Activated B cell treated with CpG ODN at 0.5 μM for 24 hours (primary cell): ENCODE measurements around the gene B3GNT8. TPM values are rescaled to one million over a fixed set of nuclear protein-coding genes. Genes with fewer than 3 reads are reported as not detected.
"Not testable (repeated sequence)": the region's sequence is repeated elsewhere in the genome, so short reads cannot be mapped to it uniquely, and the experiment has no call there.

Experiments used
- ATAC-seq: fragments of 200-7000 bp; cut with Tn5 transposase; one replicate; pipeline ENCODE4 v1.10.0; 2021; ENCODE audit warnings: low read depth, mild to moderate bottlenecking, moderate library complexity
- CTCF ChIA-PET: fragments of 350-600 bp; sonication (Branson Sonifier 250); formaldehyde crosslinking; loops from one replicate; lab custom pipeline; 2021; ENCODE audit warnings: antibody characterized with exemption; lab: Charles Lee
- POLR2A ChIA-PET: fragments of 350-600 bp; sonication (Branson Sonifier 250); formaldehyde crosslinking; loops from one replicate; lab custom pipeline; 2021; ENCODE audit warnings: antibody characterized with exemption; lab: Charles Lee
- DNase-seq: peaks from one replicate; pipeline ENCODE4 v3.0.0; 2022
- H3K27ac Mint-ChIP-seq: one replicate; pipeline ENCODE4 v1.8.0; 2020; ENCODE audit warnings: mixed read lengths
- H3K27me3 Mint-ChIP-seq: one replicate; pipeline ENCODE4 v1.8.0; 2021; ENCODE audit warnings: mixed read lengths
- H3K36me3 Mint-ChIP-seq: one replicate; pipeline ENCODE4 v1.8.0; 2021; ENCODE audit warnings: low read depth, mixed read lengths
- H3K4me1 Mint-ChIP-seq: one replicate; pipeline ENCODE4 v1.8.0; 2021; ENCODE audit warnings: mixed read lengths
- H3K4me3 Mint-ChIP-seq: one replicate; pipeline ENCODE4 v1.8.0; 2020; ENCODE audit warnings: mild to moderate bottlenecking, mixed read lengths
- H3K9me3 Mint-ChIP-seq: one replicate; pipeline ENCODE4 v1.8.0; 2020; ENCODE audit warnings: mixed read lengths
- CTCF ChIP-seq: fragments of 200-600 bp; IDR thresholded peaks from one replicate; pipeline ENCODE4 v1.8.0; 2022; ENCODE audit warnings: antibody characterized with exemption, mild to moderate bottlenecking
- intact Hi-C: fragments of 100-400 bp; cut with micrococcal nuclease; formaldehyde crosslinking; loops from one replicate; pipeline ENCODE4 v1.15.1; 2024
- total RNA-seq: library from RNA; stranded (reverse); gene quantifications from 2 replicates; pipeline ENCODE4 v1.2.3, GENCODE V29; 2022

Gene B3GNT8
- 0.10 and 0.24 TPM in 2 replicates for total RNA-seq

- intact Hi-C loops, result no loop called here
- POLR2A ChIA-PET, result interaction anchor here (0.6 to 1.3 kb wide), 2 partner anchors 9 to 13 kb away, joined by 3 read pairs; partner anchors contain the start of gene DMAC2
- CTCF ChIA-PET, result interaction anchor here (0.7 to 1.2 kb wide), 2 partner anchors 136 to 143 kb away, joined by 3 read pairs; no protein-coding TSS in a partner anchor
- Mint-ChIP-seq H3K9me3 (no peaks in the 10 kb centered on the region), H3K4me3 (peak within 1 kb of the TSS; percentile 50), H3K4me1 (peaks cover 16% of the 10 kb centered on the region), H3K27me3 (no peaks in the 10 kb centered on the region), H3K27ac (no peak within 1 kb of the TSS), H3K36me3 (peaks cover 44% of the 10 kb centered on the region)
- no peak for DNase-seq
- peak; percentile 49 for ATAC-seq
- TF ChIP-seq CTCF, result no peak
These were observed at the start of gene B3GNT8 for GRCh38 chr19:41426952-41427646. Gene B3GNT8, minus strand, starts transcription at chr19:41427374. Its CDS starts 596 bp downstream, at chr19:41426778.

DNA sequence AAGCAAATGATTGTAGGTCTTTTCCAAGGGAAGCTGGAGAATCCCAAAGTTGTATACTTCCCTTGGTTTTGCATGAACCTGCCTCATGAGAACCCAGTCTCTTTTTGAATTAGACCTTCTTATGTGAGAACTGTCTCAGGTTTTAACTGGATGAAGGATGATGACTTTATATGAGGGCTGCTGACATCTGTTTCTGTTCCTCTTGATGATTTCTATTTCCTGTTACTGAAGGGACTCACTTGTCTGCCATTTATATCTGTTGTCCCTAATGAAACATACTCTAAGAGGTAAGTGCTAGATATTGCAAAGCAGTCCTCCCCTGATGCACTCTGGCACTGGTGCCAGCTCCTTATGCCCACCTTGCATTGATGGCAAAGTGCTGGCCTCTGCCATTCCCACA, 49.4 kb upstream of the B3GNT8 start:
- intact Hi-C loops, result loop anchor here (5.0 kb wide), 1 partner anchor 41 kb away; no protein-coding TSS in a partner anchor
- Mint-ChIP-seq H3K4me1 (peaks cover 17% of the 10 kb centered on the region), H3K36me3 (no peaks in the 10 kb centered on the region), H3K27me3 (peaks cover 28% of the 10 kb centered on the region), H3K4me3 (no peak overlapping the region), H3K9me3 (peaks cover 2% of the 10 kb centered on the region), H3K27ac (peak overlapping the region; percentile 67)
- ChIA-PET POLR2A (no interaction called here), CTCF (no interaction called here)
- DNase-seq (no peak), ATAC-seq (peak; percentile 57)
- no peak for TF ChIP-seq CTCF

DNA sequence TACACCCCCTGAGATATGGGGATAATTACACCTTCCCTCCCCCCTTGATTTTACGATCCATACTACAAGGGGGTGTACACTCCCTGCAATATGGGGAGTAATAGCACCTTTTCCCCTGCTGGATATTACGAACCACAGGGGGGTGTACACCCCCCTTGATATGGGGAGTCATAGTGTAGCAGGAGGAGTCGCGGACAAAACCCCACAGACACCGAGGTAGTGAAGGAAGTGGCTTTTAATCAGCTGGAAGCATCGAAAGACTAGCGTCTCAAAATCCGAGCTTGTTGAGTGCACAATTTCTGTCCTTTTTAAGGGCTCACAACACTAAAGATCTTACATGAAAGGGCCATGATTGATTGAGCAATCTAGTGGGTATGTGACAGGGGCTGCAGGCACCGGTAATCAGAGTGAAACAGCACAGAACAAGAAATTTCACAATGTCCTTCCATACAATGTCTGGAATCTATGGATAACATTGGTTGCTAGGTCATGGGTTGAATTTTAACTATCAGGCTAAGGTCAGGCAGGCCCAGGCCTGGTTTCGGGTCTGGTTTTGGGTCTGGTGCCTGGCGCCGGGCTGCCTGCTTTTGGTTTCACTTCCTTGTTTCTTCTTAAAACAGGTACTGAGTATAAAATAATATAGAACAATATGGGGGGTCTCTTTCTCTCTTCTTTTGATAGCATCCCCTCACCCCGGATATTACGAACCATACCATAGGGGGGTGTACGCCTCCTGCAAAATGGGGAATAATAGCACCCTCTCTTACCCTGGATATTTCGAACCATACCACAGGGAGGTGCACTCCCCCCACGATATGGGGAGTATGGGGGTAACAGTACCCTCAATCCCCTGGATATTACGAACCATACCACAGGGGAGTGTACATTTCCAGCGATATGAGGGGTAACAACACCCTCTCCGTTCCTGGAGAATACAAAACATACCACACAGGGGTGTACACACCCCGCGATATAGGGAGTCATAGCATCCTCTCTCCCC, 36.4 kb upstream of the B3GNT8 start:
- not testable (repeated sequence) for H3K9me3 Mint-ChIP-seq, H3K36me3 Mint-ChIP-seq
- ChIA-PET CTCF (interaction anchor here (0.7 to 1.0 kb wide), 2 partner anchors 15 to 100 kb away, joined by 3 read pairs; no protein-coding TSS in a partner anchor), POLR2A (interaction anchor here (0.6 kb wide), 2 partner anchors 58 to 112 kb away, joined by 3 to 5 read pairs; partner anchors contain the start of gene CEACAM21)
- Mint-ChIP-seq H3K27me3 (peaks cover 14% of the 10 kb centered on the region), H3K4me1 (peaks cover 29% of the 10 kb centered on the region), H3K4me3 (peak overlapping the region; percentile 61), H3K27ac (peak overlapping the region; percentile 93)
- peak; percentile 73 for ATAC-seq
- DNase-seq, result peak; percentile 51
- intact Hi-C loops, result loop anchor here (2.0 kb wide), 3 partner anchors 15 to 71 kb away; no protein-coding TSS in a partner anchor

GRCh38 chr19:41462497-41462896, 35.3 kb upstream of the B3GNT8 start:
- H3K4me1 Mint-ChIP-seq, result peaks cover 31% of the 10 kb centered on the region
- H3K4me3 Mint-ChIP-seq, result peak overlapping the region; percentile 7
- no peak for TF ChIP-seq CTCF
- intact Hi-C loops, result loop anchor here (2.0 kb wide), 2 partner anchors 14 to 72 kb away; no protein-coding TSS in a partner anchor
- POLR2A ChIA-PET, result no interaction called here
- ATAC-seq, result no peak
- DNase-seq, result no peak
- H3K9me3 Mint-ChIP-seq, result no peaks in the 10 kb centered on the region
- peaks cover 16% of the 10 kb centered on the region for H3K27me3 Mint-ChIP-seq
- CTCF ChIA-PET, result no interaction called here
- H3K27ac Mint-ChIP-seq, result peak overlapping the region; percentile 93
- no peaks in the 10 kb centered on the region for H3K36me3 Mint-ChIP-seq

DNA sequence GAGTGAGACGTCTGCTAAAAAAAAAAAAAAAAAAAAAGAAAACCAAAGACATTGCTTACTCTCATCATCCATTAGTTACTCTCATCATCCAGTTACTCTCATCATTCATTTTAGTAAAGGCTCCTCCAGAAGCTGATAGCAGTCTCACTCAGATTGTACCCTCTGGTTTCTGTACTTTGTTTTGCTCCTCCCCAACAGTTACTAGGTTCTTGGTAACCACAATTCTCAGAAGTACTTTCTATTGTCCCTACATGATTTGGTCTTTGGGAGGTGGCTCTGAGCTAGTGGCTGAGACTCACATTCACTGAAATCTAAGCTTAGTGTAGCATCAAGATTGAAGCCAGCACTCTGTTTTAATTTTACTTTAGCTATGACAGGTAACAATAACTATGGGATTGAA, 30.1 kb upstream of the B3GNT8 start:
- ChIA-PET POLR2A (interaction anchor here (1.2 kb wide), 1 partner anchor 92 kb away, joined by 3 read pairs; no protein-coding TSS in a partner anchor), CTCF (interaction anchor here (1.8 kb wide), 1 partner anchor 107 kb away, joined by 7 read pairs; no protein-coding TSS in a partner anchor)
- Mint-ChIP-seq H3K27ac (peak overlapping the region; percentile 50), H3K27me3 (peaks cover 8% of the 10 kb centered on the region), H3K4me3 (no peak overlapping the region), H3K4me1 (peaks cover 29% of the 10 kb centered on the region), H3K36me3 (no peaks in the 10 kb centered on the region), H3K9me3 (no peaks in the 10 kb centered on the region)
- ATAC-seq (peak; percentile 47), DNase-seq (no peak)
- no peak for TF ChIP-seq CTCF
- intact Hi-C loops, result no loop called here
